Hippocampal formation (tissue), 2 donors: ENCODE results near the gene SLC39A6.
"Not testable (repeated sequence)": the region's sequence is repeated elsewhere in the genome, so short reads cannot be mapped to it uniquely, and the experiment has no call there.

Experiments used
- DNase-seq, 2 donors: peaks; one replicate each; lab custom pipeline; 2025; lab: John Stamatoyannopoulos, UW

SLC39A6 gene

DNA sequence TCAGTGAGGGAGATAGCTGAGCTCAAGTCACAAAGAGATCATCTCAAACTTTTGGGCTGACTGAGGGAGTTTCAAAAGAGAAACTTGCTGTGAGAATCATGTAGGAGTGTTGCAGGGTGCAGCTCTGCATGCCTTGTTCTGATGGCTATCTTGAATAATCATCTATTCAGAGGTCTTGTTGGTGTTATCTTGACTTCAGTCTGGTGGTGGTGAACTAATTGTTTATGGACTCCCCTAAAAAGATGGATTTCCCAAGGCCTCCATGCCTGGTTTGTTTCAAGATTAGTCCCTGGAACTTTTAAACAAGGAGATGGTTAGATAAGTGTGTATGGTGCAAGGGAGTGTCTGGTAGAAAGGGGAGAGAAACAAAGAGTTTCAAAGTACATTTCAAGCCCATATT, 29.8 kb downstream of the SLC39A6 start:
- DNase-seq = no peak

DNA sequence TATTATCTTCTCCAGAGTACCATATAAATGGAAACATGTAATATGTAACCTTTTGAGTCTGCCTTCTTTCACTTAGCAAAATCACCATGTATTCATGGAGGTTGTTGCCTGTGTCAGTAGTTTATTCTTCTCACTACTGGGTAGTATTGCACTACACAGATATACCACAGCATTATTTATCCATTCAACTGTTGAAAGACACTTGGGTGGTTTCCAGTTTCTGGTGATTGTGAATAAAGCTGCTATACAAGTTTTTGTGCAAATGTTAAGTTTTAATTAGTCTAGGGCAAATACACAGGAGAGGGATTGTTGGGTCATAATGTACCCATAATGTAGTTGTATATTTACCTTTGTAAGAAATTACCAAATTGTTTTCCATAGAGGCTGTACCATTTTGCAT, 32.2 kb downstream of the SLC39A6 start:
- no peak for DNase-seq

DNA sequence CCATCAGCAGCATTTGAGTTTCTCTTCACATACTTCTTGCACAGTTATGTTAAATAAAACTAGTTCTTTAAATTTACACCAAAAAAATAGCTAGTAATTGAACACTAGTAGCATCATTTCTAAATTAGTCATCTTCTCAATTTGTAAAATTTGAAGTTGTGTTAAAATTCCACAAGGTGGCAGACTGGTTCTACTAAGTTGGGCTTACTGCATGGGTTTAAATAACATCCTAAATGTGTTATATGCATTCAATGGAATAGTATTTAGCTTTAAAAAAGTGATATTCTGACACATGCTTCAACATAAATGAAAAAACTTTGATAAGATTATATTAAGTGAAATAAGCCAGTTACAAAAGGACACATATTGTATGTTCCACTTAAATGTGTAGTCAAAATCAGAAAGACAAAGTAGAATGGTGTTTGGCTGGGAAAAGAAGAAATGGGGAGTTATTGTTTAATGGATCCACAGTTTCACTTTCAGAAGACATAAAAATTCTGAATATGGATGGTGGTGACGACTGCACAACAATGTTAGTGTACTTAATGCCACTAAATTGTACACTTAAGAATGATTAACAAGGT, 33.1 kb downstream of the SLC39A6 start:
- DNase-seq = peak in 1 of 2 donors; percentile 55

DNA sequence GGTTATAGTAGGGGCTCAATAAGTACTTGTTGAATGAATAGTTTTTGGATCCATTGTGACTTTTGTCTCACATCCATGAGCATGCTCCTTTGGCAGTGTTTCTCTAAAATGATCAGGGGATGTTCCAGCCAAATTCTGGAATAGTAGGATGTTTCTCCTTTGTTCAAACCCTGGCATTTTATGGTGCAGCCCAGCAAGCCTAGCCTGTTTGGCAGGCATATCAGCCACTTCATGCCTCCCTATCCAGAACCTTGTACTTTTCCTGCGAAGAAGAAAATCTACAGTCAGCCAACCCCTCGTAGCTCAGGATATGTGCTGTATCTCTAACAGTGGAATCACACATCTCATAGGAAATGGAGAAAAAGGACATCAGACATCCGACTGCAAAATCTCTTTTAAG, 34.7 kb downstream of the SLC39A6 start:
- no peak for DNase-seq

DNA sequence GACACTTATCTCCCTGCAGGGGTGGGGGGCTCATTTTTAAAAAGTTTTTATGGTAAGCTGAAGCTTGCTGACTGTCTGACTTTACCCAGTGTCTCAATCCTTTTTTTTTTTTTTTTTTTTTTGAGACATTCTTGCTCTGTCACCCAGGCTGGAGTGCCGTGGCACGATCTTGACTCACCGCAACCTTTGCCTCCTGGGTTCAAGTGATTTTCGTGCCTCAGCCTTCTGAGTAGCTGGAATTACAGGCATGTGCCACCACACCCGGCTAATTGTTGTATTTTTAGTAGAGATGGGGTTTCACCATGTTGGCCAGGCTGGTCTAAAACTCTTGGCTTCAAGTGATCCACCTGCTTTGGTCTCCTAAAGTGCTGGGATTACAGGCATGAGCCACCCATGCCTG, 37.0 kb downstream of the SLC39A6 start:
- not testable (repeated sequence) for DNase-seq

DNA sequence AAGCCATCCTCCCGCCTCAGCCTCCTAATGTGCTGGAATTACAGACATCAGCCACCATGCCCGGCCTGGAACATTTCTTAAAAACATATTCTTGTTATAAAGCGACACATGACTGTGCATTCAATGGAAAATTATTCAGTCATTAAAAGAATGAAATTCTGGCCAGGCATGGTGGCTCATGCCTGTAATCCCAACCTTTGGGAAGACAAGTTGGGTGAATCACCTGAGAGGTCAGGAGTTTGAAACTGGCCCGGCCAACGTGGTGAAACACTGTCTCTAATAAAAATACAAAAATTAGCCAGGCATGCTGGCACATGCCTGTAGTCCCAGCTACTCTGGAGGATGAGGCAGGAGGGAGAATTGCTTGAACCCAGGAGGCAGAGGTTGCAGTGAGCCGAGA, 40.1 kb downstream of the SLC39A6 start:
- no peak for DNase-seq

DNA sequence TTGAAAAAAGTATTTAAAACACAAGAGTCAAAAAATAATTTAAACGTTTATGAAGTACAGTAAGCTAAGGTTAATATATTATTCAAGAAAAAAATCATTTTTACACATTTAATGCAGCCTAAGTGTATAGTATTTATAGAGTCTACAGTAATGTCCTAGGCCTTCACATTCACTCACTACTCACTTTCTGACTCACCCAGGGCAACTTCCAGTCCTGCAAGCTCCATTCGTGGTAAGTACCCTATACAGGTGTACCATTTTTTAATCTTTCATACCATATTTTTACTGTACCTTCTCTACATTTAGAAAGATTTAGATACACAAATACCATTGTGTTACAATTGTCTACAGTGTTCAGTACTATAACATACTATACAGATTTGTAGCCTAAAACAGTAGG, 40.9 kb downstream of the SLC39A6 start:
- no peak for DNase-seq

DNA sequence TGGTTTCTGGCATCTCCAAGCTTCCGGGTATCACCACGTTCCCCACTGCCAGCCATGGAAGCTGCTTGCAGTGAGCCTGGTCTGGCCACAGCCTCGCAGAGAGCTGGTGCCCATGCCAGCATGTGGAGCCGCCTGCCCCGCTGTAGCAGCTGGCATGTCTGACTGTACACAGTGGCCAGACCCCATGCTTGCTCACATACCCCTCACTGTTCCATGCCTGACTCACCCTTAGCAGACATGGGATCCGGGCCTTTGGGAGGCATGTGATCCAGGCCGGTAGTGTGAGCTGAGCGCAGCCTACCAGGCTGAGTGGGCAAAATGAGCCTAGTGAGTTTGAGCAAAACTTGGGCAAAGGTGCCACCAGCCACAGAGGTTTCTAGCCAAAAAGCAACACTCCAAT, 43.0 kb downstream of the SLC39A6 start:
- DNase-seq = no peak

DNA sequence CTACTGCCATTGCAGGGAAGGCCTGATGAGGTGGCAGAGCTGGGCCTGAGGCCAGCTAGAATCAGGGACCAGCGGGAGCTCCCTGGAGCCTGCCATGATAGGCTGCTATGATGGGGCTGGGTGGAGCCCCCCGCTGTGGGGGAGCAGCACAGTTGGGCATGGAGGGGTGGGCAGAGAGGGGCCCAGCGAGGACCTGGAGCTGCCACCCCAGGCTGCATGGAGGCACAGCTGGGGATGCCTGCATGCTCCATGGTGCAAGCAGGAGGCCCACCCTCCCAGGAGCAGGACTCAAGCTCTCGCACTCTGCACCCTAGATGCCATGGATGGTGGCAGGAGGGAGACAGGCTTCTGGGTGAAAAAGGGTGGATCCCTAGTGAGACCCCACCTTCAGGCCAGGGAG, 43.9 kb downstream of the SLC39A6 start:
- no peak for DNase-seq

DNA sequence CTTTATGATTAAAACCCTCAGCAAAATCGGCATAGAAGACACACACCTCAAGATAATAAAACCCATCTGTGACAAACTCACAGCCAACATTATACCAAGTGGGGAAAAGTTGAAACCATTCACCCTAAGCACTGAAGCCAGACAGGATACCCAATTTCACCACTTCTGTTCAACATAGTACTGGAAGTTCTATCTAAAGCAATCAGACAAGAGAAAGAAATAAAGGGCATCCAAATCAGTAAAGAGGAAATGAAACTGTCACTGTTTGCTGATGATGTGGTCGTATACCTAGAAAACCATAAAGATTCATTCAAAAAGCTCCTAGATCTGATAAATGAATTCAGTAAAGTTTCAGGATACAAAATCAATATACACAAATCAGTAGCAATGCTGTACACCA, 45.4 kb downstream of the SLC39A6 start:
- no peak for DNase-seq

DNA sequence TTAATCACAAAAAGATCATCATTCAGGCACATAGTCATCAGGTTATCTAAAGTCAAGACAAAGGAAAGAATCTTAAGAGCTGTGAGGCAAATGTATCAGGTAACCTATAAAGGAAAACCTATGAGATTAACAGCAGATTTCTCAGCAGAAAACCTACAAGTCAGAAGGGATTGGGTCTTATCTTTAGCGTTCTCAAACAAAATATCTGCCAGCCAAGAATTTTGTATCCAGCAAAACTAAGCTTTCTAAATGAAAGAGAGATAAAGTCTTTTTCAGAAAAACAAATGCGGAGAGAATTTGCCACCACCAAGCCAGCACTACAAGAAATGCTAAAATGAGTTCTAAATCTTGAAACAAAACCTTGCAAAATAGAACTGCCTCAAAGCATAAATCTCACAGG, 48.0 kb downstream of the SLC39A6 start:
- DNase-seq = not testable (repeated sequence)

DNA sequence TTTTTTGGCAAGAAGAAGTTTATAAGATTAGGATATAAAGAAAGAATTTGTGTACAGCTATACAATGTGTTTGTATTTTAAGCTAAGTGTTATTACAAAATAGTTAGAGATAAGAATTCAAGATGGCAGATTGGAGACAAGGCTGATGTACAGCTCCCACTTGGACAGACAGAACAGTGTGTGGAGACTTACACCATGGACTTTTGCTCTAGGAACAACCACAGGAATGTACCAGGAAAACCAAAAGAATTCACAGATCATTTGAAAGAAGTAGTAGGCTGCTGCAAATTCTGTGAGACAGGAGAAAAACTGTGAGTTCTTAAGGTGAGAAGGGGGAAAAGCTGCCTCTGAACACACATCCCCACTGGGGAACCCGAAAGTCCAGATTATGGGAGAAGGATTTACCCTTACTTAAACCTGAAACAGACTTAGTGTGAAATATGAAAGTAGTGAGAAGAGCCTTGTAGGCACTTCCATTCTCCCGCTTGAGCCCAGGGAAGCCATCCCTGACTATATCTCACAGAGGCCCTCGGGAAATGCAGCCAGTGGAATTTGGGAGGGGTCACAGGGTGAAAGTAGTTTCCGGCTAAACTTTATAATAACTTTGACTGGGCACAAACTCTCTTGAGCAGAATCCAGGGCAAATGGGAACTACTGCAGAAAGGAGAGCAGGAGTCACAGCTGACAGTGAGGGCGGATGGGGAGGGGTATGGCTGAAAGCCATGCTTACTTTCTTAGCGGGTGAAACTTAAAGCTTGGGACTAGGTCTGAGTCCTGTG, 50.2 kb downstream of the SLC39A6 start:
- DNase-seq = no peak

DNA sequence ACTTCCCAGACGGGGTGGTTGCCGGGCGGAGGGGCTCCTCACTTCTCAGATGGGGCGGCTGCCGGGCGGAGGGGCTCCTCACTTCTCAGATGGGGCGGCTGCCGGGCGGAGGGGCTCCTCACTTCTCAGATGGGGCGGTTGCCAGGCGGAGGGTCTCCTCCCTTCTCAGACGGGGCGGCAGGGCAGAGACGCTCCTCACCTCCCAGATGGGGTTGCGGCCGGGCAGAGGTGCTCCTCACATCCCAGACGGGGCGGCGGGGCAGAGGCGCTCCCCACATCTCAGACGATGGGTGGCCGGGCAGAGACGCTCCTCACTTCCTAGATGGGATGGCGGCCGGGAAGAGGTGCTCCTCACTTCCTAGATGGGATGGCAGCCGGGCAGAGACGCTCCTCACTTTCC, 51.4 kb downstream of the SLC39A6 start:
- not testable (repeated sequence) for DNase-seq

DNA sequence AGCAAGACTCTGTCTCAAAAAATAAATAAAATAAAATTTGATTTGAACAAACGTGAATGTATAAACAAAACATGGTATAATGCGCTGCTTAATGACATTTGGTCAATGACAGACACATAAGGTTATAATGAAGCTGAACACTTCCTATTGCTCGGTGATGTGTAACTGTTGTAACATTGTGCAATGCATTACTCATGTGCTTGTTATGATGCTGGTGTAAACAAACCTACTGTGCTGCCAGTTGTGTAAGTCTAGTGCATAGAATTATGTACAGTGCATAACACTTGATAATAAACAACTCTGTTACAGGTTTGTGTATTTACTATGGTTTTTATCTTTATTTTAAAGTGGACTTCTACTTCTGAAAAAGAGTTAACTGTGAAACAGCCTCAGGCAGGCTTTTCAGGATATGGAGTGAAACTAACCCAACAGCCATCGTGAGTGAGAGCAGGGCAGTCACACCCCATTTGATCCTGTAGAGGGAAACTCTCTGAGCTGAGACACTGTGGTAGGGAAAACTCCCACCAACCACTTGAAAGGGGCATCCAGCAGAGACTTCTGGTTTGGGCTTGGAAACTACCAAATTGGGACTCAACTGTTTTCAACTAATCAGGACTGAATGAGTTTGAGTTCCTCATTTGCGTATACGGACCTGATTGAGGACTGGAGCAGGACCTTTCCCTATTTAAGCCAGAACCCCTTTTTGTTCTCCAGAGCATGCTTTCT, 53.1 kb downstream of the SLC39A6 start:
- DNase-seq = no peak

DNA sequence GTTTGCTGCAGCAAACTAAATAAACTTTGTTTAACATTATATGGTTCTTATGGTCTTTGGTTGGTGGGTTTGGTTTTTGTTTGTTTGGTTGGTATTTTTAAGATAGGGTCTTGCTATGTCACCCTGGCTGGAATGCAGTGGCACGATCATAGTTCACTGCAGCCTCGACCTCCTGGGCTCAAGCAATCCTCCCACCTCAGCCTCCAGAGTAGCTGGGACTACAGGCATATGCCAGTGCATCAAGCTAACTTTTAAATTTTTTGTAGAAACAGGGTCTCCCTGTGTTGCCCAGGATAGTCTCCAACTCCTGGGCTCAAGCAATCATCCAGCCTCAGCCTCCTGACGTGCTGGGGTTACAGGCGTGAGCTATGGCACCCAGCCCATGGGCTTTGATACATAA, 54.7 kb downstream of the SLC39A6 start:
- DNase-seq = no peak

DNA sequence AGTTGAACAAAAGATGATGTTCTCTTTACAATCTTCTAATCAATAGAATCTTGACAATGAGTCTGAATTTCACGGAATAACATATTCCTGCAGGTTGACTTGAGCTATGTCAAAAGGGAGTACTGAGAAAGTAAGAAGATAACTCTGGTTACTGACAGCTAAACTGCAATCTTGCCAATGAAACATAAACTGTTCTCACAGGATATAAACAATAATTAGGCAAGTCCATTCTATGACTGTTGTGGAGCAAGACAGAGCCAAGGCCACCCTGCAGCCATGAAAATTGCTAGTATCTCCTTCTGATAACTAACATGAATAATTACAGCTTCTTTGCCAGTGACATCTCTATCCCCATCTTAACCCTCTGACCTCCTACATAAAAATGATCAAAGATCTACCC, 55.5 kb downstream of the SLC39A6 start:
- no peak for DNase-seq

DNA sequence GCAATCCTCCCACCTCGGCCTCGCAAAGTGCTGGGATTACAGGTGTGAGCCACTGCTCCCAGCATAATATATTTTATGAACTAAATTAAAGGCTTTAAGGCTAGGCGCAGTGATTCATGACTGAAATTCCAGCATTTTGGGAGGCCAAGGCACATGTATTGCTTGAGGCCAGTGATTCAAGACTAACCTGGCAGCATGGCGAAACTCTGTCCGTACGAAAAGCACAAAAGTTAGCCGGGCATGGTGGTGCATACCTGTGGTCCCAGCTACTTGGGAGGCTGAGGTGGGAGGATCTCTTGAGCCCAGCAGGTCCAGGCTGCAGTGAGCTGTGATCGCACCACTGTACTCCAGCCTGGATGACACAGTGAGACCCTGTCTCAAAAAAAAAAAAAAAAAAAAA, 56.7 kb downstream of the SLC39A6 start:
- DNase-seq = not testable (repeated sequence)

DNA sequence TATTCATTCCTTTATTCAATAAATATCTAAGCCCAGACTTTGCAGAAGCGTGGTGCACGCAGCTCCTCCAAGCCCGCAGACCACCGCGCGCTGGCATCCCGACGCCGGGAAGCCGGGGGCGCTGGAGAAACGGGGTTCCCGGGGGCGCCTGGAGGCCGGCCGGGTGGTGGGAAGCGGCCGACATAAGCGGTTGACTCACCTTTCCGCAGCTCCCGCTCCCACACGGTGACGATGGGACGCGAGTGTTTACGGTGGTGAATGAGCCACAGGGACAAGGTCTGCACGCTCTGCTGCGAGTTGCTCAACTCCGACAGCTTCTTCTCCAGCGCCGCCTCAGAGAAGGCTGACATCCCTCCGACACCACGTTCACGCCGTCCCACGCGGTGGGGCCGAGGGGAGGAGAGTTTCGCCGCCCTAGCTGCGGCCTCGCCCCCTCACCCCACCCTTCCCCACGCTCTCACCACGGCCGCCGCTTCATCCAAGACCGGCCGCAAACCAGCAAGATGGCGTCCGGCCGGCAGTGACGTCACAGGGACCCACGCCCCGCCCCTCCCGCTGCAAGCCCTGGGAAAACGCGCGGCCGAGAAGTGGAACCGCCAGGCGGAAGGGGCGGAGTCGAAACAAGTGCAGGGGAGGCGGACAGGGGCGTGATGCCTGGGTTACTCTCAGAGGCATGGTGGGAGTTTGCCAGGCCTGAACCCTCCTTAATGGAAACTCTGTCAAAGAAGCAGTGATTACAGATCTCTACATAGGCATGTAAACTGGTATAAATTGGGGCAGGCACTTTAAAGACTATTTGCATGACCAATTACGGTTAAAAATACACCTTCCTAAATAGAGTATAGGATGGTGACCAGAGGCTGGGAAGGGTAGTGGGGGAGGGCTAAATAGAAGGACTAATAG, 61.8 kb downstream of the SLC39A6 start, which contains the start of gene RPRD1A:
Gene RPRD1A, minus strand, starts transcription at position 505 of the 903 bp plus-strand sequence. Its CDS starts 155 bp downstream, at position 350.
- DNase-seq = peak; percentile 93 to 97

DNA sequence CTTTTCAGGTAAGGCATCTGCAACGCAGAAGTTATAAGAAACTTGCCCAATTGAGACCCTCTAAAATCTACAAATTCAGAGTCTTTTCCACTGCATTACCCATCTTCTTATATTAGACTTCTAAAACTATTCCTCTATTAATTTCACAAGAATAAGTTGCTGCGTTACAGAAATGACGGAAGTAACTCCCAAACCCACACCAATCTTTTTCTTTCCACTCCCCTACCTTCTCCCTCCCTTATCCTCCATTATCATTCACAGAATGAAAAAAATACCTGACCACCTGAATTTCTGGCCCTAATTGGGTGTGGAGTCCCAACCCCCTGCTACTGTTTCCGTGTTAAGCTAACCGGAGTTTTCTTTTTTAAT, 62.5 kb downstream of the SLC39A6 start:
- DNase-seq = no peak

DNA sequence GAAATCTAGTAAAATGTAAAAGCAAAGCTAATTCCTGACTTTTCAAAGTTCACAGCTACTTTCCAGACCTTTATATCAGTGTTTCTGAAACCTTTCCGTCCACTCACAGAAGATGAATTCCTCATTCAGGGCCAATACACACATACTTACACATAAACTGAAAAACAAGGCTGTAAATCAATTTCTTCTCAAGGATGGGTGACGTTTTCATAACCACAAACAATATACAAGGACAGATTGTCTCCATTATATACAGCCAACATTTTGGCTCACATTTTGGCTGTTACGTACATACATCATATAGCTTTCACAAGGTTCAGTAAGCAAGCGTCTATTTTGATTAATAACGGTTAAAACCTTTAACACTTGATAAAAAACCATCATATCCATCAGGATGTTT, 63.1 kb downstream of the SLC39A6 start:
- no peak for DNase-seq

DNA sequence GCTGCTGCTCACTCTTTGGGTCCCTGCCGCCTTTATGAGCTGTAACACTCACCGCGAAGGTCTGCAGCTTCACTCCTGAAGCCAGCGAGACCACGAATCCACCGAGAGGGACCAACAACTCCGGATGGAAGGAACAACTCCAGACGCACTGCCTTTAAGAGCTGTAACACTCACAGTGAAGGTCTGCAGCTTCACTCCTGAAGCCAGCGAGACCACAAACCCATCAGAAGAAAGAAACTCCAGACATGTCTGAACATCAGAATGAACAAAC, 64.4 kb downstream of the SLC39A6 start:
- DNase-seq = not testable (repeated sequence)
